Measurements from ENCODE around the gene NEK6.

DNA sequence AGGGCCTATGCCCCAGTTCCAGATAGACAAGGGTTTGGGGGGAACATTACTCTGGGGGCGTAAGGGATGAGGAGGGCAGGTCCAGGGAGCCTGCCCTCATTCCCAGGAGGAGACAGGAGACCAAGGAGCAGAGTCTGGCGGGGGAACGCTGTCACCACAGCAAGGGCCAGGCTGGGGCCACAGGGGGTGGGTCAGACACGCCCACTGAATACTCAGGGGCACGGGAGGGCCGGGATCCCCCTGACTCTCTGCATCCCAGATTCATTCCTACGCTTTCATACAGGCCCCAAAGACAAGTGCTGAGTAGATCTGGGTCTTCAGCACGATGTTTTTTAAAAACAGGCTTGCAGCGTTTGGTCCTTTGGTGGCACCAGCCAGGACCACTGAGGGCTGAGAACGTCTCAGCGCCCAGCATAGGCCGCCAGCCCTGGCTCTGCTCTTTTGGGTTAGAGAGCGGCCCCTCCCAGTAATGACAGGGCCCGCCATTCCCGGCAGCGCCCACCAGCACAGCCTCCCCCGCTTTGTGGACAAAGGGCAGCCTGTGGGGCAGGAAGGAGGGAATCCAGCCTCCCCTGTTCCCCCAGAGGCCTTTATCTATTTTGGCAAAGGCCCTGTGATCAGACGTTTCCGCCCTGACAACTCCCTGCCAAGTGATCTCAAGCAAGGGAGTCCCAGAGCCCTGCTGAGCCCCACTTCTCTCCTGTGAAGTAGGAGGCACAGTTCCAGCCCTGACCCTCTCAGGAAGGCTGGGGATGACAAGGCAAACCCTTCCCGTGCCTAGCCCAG, 24.9 kb downstream of the NEK6 start:
- TF ChIP-seq, protein P1, sequence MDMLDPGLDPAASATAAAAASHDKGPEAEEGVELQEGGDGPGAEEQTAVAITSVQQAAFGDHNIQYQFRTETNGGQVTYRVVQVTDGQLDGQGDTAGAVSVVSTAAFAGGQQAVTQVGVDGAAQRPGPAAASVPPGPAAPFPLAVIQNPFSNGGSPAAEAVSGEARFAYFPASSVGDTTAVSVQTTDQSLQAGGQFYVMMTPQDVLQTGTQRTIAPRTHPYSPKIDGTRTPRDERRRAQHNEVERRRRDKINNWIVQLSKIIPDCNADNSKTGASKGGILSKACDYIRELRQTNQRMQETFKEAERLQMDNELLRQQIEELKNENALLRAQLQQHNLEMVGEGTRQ (IDR thresholded peaks at IDR 0.05; ENCODE audit: low read length), result no peak
- no peak for TF ChIP-seq ZNF274 (IDR thresholded peaks at IDR 0.05; ENCODE audit: borderline replicate concordance, extremely low read depth, low read length)
- TF ChIP-seq, protein P2, sequence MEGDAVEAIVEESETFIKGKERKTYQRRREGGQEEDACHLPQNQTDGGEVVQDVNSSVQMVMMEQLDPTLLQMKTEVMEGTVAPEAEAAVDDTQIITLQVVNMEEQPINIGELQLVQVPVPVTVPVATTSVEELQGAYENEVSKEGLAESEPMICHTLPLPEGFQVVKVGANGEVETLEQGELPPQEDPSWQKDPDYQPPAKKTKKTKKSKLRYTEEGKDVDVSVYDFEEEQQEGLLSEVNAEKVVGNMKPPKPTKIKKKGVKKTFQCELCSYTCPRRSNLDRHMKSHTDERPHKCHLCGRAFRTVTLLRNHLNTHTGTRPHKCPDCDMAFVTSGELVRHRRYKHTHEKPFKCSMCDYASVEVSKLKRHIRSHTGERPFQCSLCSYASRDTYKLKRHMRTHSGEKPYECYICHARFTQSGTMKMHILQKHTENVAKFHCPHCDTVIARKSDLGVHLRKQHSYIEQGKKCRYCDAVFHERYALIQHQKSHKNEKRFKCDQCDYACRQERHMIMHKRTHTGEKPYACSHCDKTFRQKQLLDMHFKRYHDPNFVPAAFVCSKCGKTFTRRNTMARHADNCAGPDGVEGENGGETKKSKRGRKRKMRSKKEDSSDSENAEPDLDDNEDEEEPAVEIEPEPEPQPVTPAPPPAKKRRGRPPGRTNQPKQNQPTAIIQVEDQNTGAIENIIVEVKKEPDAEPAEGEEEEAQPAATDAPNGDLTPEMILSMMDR (IDR thresholded peaks at IDR 0.05; ENCODE audit: control extremely low read depth in 1 of 3, insufficient read depth in 1 of 3, low read depth in 1 of 3, low read length in 3 of 3), result no peak
- TF ChIP-seq POLR2A (IDR thresholded peaks at IDR 0.05; ENCODE audit: control extremely low read depth in 1 of 2, low read depth in 2 of 2, low read length in 2 of 2), result no peak
- no peak for TF ChIP-seq BCL11A (IDR thresholded peaks at IDR 0.05; ENCODE audit: low read depth in 2 of 2, low read length in 2 of 2)
- no peak for TF ChIP-seq EP300 (IDR thresholded peaks at IDR 0.05; ENCODE audit: borderline replicate concordance in 1 of 2, low read depth in 2 of 2, low read length in 2 of 2)
- no peak for TF ChIP-seq TAF1 (IDR thresholded peaks at IDR 0.05; ENCODE audit: low read depth, low read length)
- TF ChIP-seq EZH2 (IDR thresholded peaks at IDR 0.05; ENCODE audit: low read depth, low read length, severe bottlenecking), result no peak
- TF ChIP-seq EGR1 (IDR thresholded peaks at IDR 0.05; ENCODE audit: borderline replicate concordance, low read depth, low read length), result no peak
- TF ChIP-seq TBP (IDR thresholded peaks at IDR 0.05; ENCODE audit: low read depth, low read length), result no peak
- TF ChIP-seq ATF3 (IDR thresholded peaks at IDR 0.05; ENCODE audit: insufficient read depth, low read depth, low read length), result no peak
- no peak for TF ChIP-seq POLR2AphosphoS5 (IDR thresholded peaks at IDR 0.05; ENCODE audit: low read depth, low read length)

Measured in H1 (cell line).